A549 treated with AZD2906 at 1 μM for 4 hours (cell line): ENCODE measurements around the gene WSB1. TPM values are rescaled to one million over a fixed set of nuclear protein-coding genes. Genes with fewer than 3 reads are reported as not detected.

Source experiments
- total RNA-seq: library from RNA; stranded (reverse); fragments of 200-300 nt; extraction: Qiagen RNA extraction; gene quantifications from 5 replicates; pipeline ENCODE4 v1.2.3, GENCODE V29; 2022

Gene WSB1, protein sequence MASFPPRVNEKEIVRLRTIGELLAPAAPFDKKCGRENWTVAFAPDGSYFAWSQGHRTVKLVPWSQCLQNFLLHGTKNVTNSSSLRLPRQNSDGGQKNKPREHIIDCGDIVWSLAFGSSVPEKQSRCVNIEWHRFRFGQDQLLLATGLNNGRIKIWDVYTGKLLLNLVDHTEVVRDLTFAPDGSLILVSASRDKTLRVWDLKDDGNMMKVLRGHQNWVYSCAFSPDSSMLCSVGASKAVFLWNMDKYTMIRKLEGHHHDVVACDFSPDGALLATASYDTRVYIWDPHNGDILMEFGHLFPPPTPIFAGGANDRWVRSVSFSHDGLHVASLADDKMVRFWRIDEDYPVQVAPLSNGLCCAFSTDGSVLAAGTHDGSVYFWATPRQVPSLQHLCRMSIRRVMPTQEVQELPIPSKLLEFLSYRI
- total RNA-seq, result 63.2 to 75.4 TPM (median 74.1 TPM) in 5 replicates

GRCh38 chr17:27293898-27294688 lies at the start of gene WSB1:
Gene WSB1, plus strand, starts transcription at chr17:27294114. Its CDS starts 282 bp downstream, at chr17:27294396.

Other genes with a start within 250 kb of the WSB1 start
- 10.5 to 18.0 TPM (median 14.2 TPM) in 5 replicates for gene KSR1, start 162.3 kb downstream of the WSB1 start, total RNA-seq